Activated naive CD8-positive, alpha-beta T cell treated with anti-CD3 and anti-CD28 coated beads, Interleukin-2, amount 50 U/mL, for 24 hours (primary cell): ENCODE data around the gene BSPH1.
"Not testable (repeated sequence)": the region's sequence is repeated elsewhere in the genome, so short reads cannot be mapped to it uniquely, and the experiment has no call there.

ENCODE experiments used
- ATAC-seq: fragments of 150-1000 bp; cut with Tn5 transposase; one replicate; pipeline ENCODE4 v1.10.0; 2021
- DNase-seq: peaks from one replicate; pipeline ENCODE4 v3.0.0; 2021
- H3K27ac Mint-ChIP-seq: one replicate; pipeline ENCODE4 v1.8.0; 2021; ENCODE audit warnings: mild to moderate bottlenecking, mixed read lengths
- H3K27me3 Mint-ChIP-seq: one replicate; pipeline ENCODE4 v1.8.0; 2021; ENCODE audit warnings: mixed read lengths
- H3K36me3 Mint-ChIP-seq: one replicate; pipeline ENCODE4 v1.8.0; 2021; ENCODE audit warnings: low read depth, mixed read lengths
- H3K4me1 Mint-ChIP-seq: one replicate; pipeline ENCODE4 v1.8.0; 2021; ENCODE audit warnings: mixed read lengths
- H3K4me3 Mint-ChIP-seq: one replicate; pipeline ENCODE4 v1.8.0; 2021; ENCODE audit warnings: mild to moderate bottlenecking, moderate library complexity, mixed read lengths
- H3K9me3 Mint-ChIP-seq: one replicate; pipeline ENCODE4 v1.8.0; 2021; ENCODE audit warnings: mixed read lengths

BSPH1 gene

GRCh38 chr19:47994209-47994802 is 2.3 kb upstream of the BSPH1 start, which contains the start of gene ELSPBP1:
TSS of gene ELSPBP1 (plus strand) at chr19:47994632. CDS start at chr19:48008668, 14,036 bp downstream.
- Mint-ChIP-seq H3K36me3 (no peaks in the 10 kb centered on the region), H3K9me3 (peaks cover 3% of the 10 kb centered on the region), H3K4me1 (no peaks in the 10 kb centered on the region), H3K27ac (no peak within 1 kb of the TSS), H3K27me3 (peaks cover 26% of the 10 kb centered on the region), H3K4me3 (no peak within 1 kb of the TSS)
- DNase-seq (no peak), ATAC-seq (no peak)

GRCh38 chr19:47991191-47991808 is 670 bp downstream of the BSPH1 start:
- peaks cover 3% of the 10 kb centered on the region for H3K9me3 Mint-ChIP-seq
- ATAC-seq (no peak), DNase-seq (no peak)
- no peak overlapping the region for H3K4me3 Mint-ChIP-seq
- H3K27ac Mint-ChIP-seq, result no peak overlapping the region
- H3K36me3 Mint-ChIP-seq, result no peaks in the 10 kb centered on the region
- H3K4me1 Mint-ChIP-seq, result no peaks in the 10 kb centered on the region
- H3K27me3 Mint-ChIP-seq, result peaks cover 25% of the 10 kb centered on the region

- Mint-ChIP-seq H3K4me1 (no peaks in the 10 kb centered on the region), H3K4me3 (no peak overlapping the region), H3K9me3 (no peaks in the 10 kb centered on the region), H3K36me3 (no peaks in the 10 kb centered on the region), H3K27ac (no peak overlapping the region), H3K27me3 (peaks cover 37% of the 10 kb centered on the region)
- ATAC-seq (no peak), DNase-seq (no peak)
These were observed 18.4 kb downstream of the BSPH1 start for GRCh38 chr19:47973529-47973928.

DNA sequence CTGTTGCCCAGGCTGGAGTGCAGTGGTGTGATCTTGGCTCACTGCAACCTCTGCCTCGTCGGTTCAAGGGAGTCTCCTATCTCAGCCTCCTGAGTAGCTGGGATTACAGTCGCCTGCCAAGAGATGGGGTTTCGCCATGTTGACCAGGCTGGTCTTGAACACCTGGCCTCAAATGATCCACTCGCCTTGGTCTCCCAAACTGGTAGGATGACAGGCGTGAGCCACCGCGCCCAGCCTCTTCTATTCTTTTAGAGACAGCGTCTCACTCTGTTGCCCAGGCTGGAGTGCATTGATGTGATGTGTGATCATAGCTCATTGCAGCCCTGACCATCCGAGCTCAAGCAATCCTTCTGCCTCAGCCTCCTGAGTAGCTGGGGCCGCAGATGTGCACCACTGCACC is 36.0 kb downstream of the BSPH1 start:
- not testable (repeated sequence) for H3K27ac Mint-ChIP-seq, ATAC-seq, H3K36me3 Mint-ChIP-seq, H3K4me3 Mint-ChIP-seq, DNase-seq, H3K9me3 Mint-ChIP-seq, H3K27me3 Mint-ChIP-seq, H3K4me1 Mint-ChIP-seq

DNA sequence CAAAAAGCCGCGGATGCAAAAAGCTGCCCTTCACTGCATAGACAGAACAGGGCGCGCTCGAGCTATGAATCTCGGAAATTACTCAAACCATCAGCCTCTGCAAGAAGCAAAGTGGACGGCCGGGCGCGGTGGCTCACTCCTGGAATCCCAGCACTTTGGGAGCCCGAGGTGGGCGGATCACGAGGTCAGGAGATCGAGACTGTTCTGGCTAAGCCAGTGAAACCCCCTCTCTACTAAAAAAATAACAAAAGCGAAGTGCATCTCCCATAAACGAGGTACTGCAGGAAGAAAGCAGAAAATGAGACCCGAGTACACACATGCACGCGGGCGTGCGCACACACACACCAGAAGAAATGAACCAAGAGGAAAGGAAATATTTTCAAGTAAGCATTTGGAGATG is 39.8 kb downstream of the BSPH1 start:
- H3K27ac Mint-ChIP-seq, H3K4me3 Mint-ChIP-seq, H3K36me3 Mint-ChIP-seq, H3K4me1 Mint-ChIP-seq, ATAC-seq, H3K9me3 Mint-ChIP-seq, H3K27me3 Mint-ChIP-seq, DNase-seq: not testable (repeated sequence)

DNA sequence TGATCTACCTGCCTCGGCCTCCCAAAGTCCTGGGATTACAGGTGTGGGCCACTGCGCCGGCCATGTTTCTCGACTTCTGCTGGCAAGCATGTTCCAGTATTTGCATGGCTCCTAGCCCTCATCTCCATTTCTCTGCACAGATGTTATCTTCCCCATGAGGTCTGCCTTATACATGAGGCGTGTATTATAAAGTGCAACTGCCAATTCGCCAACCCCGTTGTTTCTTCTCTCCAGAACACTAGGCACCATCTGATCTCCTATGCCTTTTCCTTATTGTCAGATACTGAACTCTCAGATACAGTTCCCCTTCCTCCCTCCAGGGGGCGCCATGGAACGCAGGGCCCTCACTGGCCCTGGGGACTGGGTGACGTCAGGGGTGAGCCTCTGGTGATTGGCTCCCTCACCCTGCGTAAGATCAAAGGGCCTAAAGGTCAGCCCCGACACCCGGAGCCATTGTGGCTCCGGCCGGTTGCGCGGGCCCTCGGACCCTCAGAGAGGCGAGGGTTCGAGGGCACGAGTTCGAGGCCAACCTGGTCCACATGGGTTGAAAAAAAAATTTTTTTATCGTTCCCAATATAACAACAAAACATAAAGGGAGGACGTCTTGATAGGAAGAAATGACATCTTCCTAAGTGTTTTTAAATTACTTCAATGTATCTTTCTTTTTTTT is 42.0 kb downstream of the BSPH1 start:
- not testable (repeated sequence) for H3K4me3 Mint-ChIP-seq, ATAC-seq, H3K36me3 Mint-ChIP-seq, H3K9me3 Mint-ChIP-seq, H3K27me3 Mint-ChIP-seq, H3K27ac Mint-ChIP-seq, H3K4me1 Mint-ChIP-seq
- peak; percentile 13 for DNase-seq

DNA sequence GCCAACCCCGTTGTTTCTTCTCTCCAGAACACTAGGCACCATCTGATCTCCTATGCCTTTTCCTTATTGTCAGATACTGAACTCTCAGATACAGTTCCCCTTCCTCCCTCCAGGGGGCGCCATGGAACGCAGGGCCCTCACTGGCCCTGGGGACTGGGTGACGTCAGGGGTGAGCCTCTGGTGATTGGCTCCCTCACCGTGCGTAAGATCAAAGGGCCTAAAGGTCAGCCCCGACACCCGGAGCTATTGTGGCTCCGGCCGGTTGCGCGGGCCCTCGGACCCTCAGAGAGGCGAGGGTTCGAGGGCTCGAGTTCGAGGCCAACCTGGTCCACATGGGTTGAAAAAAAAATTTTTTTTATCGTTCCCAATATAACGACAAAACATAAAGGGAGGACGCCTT is 63.4 kb downstream of the BSPH1 start:
- H3K27ac Mint-ChIP-seq, H3K4me3 Mint-ChIP-seq, H3K9me3 Mint-ChIP-seq, ATAC-seq, H3K36me3 Mint-ChIP-seq, DNase-seq, H3K4me1 Mint-ChIP-seq, H3K27me3 Mint-ChIP-seq: not testable (repeated sequence)

- not testable (repeated sequence) for H3K27me3 Mint-ChIP-seq, H3K4me1 Mint-ChIP-seq, H3K9me3 Mint-ChIP-seq, H3K27ac Mint-ChIP-seq, DNase-seq, H3K4me3 Mint-ChIP-seq, ATAC-seq, H3K36me3 Mint-ChIP-seq
These were observed 71.9 kb downstream of the BSPH1 start for GRCh38 chr19:47920107-47920506.
